Hepatocyte (in vitro differentiated cells): ENCODE data around the gene HOXD1.

ENCODE experiments used
- CTCF ChIP-seq: fragments of 200-600 bp; sonication (generic); IDR thresholded peaks from 2 replicates; pipeline ENCODE4 v1.5.1; 2016; ENCODE audit warnings: antibody characterized with exemption, mild to moderate bottlenecking; ENCODE audit not compliant: poor library complexity
- EZH2 ChIP-seq: fragments of 200-600 bp; sonication (generic); IDR thresholded peaks from 2 replicates; pipeline ENCODE4 v1.6.1; 2016; ENCODE audit warnings: antibody characterized with exemption, mild to moderate bottlenecking, borderline replicate concordance
- EZH2phosphoT487 ChIP-seq: fragments of 200-600 bp; sonication (generic); IDR thresholded peaks from one replicate; pipeline ENCODE4 v1.6.1; 2018; ENCODE audit warnings: antibody characterized with exemption, mild to moderate bottlenecking, low read depth, moderate library complexity; ENCODE audit not compliant: unreplicated experiment, severe bottlenecking

GRCh38 chr2:176145085-176145969 lies 43.1 kb upstream of the HOXD1 start:
- TF ChIP-seq CTCF (no peak), EZH2phosphoT487 (no peak), EZH2 (no peak)
